NCI-H446 (cell line): ENCODE data around the gene ANKMY2.
"Not testable (repeated sequence)": the region's sequence is repeated elsewhere in the genome, so short reads cannot be mapped to it uniquely, and the experiment has no call there.

ENCODE experiments used
- DNase-seq, 2 experiments: peaks; one replicate each; lab custom pipeline; 2025; lab: John Stamatoyannopoulos, UW

Gene ANKMY2

GRCh38 chr7:16645593-16646471, at the start of gene ANKMY2, which contains the start of gene BZW2:
TSS of gene ANKMY2 (minus strand) at chr7:16645754. CDS start at chr7:16645573, 181 bp downstream.
TSS of gene BZW2 (plus strand) at chr7:16646181. CDS start at chr7:16665444, 19,263 bp downstream.
- peak; percentile 91 to 97 for DNase-seq

- no peak for DNase-seq
Measured at GRCh38 chr7:16694806-16695205, 49.3 kb upstream of the ANKMY2 start.

GRCh38 chr7:16693601-16694318, 48.2 kb upstream of the ANKMY2 start:
- DNase-seq: no peak

- peak in 1 of 2 experiments; percentile 9 for DNase-seq
Measured at GRCh38 chr7:16691241-16691640, 45.7 kb upstream of the ANKMY2 start.

- no peak for DNase-seq
Measured at GRCh38 chr7:16688249-16688648, 42.7 kb upstream of the ANKMY2 start.

GRCh38 chr7:16685535-16685934, 40.0 kb upstream of the ANKMY2 start:
- DNase-seq: no peak

GRCh38 chr7:16684935-16685334, 39.4 kb upstream of the ANKMY2 start:
- no peak for DNase-seq

- DNase-seq: not testable (repeated sequence)
Measured at GRCh38 chr7:16678645-16679566, 33.4 kb upstream of the ANKMY2 start.

- DNase-seq: no peak
Measured at GRCh38 chr7:16677978-16678494, 32.5 kb upstream of the ANKMY2 start.

- DNase-seq: no peak
Measured at GRCh38 chr7:16675277-16675676, 29.7 kb upstream of the ANKMY2 start.

- DNase-seq: no peak
Measured at GRCh38 chr7:16671811-16672210, 26.3 kb upstream of the ANKMY2 start.

- DNase-seq: no peak
Measured at GRCh38 chr7:16670731-16671344, 25.3 kb upstream of the ANKMY2 start.

- no peak for DNase-seq
Measured at GRCh38 chr7:16670021-16670420, 24.5 kb upstream of the ANKMY2 start.

GRCh38 chr7:16669581-16669980, 24.0 kb upstream of the ANKMY2 start:
- DNase-seq: no peak

- no peak for DNase-seq
Measured at GRCh38 chr7:16668978-16669377, 23.4 kb upstream of the ANKMY2 start.

- no peak for DNase-seq
Measured at GRCh38 chr7:16668049-16668858, 22.7 kb upstream of the ANKMY2 start.

GRCh38 chr7:16667355-16667754, 21.8 kb upstream of the ANKMY2 start:
- DNase-seq: no peak

- DNase-seq: no peak
Measured at GRCh38 chr7:16661924-16662323, 16.4 kb upstream of the ANKMY2 start.

GRCh38 chr7:16660702-16661464, 15.3 kb upstream of the ANKMY2 start:
- peak in 1 of 2 experiments; percentile 79 for DNase-seq
